ENCODE results near the gene CELF3. TPM values are rescaled to one million over a fixed set of nuclear protein-coding genes. Genes with fewer than 3 reads are reported as not detected.
"Not testable (repeated sequence)": the region's sequence is repeated elsewhere in the genome, so short reads cannot be mapped to it uniquely, and the experiment has no call there.

CELF3 gene
- polyA plus RNA-seq, 1 donor from 2014 or later, result 89.0 TPM

DNA sequence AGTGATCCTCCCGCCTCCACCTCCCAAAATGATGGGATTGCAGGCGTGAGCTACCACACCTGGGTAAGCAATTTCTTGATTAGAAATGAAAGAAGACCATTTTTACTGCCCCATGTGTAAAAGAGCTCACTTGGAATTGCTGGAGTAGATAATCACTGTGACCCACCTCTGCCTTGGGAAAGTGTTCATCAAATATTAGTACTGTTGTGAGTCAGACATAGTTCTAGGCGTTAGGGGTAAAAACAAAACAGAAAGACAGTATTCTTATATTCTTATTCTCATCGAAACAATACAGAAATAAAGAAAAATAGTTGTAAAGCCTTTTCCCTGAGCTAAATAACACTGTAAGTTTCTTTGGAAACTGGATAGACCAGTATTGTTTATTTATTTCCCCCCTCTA lies 36.2 kb downstream of the CELF3 start:
- Histone ChIP-seq H4K20me1 (ENCODE audit: insufficient read depth) (no peaks in the 10 kb centered on the region), H2AFZ (ENCODE audit: low read depth, low read length) (no peak overlapping the region), H3K9ac (ENCODE audit: low read length) (no peak overlapping the region), H3K9me2 (ENCODE audit: insufficient read depth, low read length) (no peaks in the 10 kb centered on the region), H3K4me3 (ENCODE audit: low read length) (no peak overlapping the region), H3K27me3 (ENCODE audit: insufficient read depth, low read depth, low read length) (no peaks in the 10 kb centered on the region), H3K79me2 (replicated peaks; ENCODE audit: insufficient read depth, low read length) (no peaks in the 10 kb centered on the region), H3K9me3 (ENCODE audit: low read length) (no peaks in the 10 kb centered on the region), H3K27ac (ENCODE audit: low read length) (no peak overlapping the region), H3K4me2 (ENCODE audit: low read length) (no peak overlapping the region), H3F3A (ENCODE audit: insufficient read depth, low read length, poor library complexity, severe bottlenecking) (no peaks in the 10 kb centered on the region), H3K36me3 (ENCODE audit: insufficient read depth, low read length) (no peaks in the 10 kb centered on the region)
- no peak for TF ChIP-seq EP300 (conservative IDR thresholded peaks at IDR 0.05; ENCODE audit: poor library complexity, severe bottlenecking)
- TF ChIP-seq, protein P1, sequence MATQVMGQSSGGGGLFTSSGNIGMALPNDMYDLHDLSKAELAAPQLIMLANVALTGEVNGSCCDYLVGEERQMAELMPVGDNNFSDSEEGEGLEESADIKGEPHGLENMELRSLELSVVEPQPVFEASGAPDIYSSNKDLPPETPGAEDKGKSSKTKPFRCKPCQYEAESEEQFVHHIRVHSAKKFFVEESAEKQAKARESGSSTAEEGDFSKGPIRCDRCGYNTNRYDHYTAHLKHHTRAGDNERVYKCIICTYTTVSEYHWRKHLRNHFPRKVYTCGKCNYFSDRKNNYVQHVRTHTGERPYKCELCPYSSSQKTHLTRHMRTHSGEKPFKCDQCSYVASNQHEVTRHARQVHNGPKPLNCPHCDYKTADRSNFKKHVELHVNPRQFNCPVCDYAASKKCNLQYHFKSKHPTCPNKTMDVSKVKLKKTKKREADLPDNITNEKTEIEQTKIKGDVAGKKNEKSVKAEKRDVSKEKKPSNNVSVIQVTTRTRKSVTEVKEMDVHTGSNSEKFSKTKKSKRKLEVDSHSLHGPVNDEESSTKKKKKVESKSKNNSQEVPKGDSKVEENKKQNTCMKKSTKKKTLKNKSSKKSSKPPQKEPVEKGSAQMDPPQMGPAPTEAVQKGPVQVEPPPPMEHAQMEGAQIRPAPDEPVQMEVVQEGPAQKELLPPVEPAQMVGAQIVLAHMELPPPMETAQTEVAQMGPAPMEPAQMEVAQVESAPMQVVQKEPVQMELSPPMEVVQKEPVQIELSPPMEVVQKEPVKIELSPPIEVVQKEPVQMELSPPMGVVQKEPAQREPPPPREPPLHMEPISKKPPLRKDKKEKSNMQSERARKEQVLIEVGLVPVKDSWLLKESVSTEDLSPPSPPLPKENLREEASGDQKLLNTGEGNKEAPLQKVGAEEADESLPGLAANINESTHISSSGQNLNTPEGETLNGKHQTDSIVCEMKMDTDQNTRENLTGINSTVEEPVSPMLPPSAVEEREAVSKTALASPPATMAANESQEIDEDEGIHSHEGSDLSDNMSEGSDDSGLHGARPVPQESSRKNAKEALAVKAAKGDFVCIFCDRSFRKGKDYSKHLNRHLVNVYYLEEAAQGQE (IDR thresholded peaks at IDR 0.05; ENCODE audit: borderline replicate concordance), result no peak
- no peak for TF ChIP-seq RAD21 (conservative IDR thresholded peaks at IDR 0.05)
- no peak for TF ChIP-seq SMC3 (conservative IDR thresholded peaks at IDR 0.05; ENCODE audit: poor library complexity)
- TF ChIP-seq MXI1 (conservative IDR thresholded peaks at IDR 0.05; ENCODE audit: poor library complexity, severe bottlenecking), result no peak
- no peak for TF ChIP-seq EZH2 (IDR thresholded peaks at IDR 0.05; ENCODE audit: borderline replicate concordance, insufficient read depth, low read length, poor library complexity, severe bottlenecking)
- TF ChIP-seq TAF1 (IDR thresholded peaks at IDR 0.05; ENCODE audit: low read depth), result no peak
- TF ChIP-seq, protein P2, sequence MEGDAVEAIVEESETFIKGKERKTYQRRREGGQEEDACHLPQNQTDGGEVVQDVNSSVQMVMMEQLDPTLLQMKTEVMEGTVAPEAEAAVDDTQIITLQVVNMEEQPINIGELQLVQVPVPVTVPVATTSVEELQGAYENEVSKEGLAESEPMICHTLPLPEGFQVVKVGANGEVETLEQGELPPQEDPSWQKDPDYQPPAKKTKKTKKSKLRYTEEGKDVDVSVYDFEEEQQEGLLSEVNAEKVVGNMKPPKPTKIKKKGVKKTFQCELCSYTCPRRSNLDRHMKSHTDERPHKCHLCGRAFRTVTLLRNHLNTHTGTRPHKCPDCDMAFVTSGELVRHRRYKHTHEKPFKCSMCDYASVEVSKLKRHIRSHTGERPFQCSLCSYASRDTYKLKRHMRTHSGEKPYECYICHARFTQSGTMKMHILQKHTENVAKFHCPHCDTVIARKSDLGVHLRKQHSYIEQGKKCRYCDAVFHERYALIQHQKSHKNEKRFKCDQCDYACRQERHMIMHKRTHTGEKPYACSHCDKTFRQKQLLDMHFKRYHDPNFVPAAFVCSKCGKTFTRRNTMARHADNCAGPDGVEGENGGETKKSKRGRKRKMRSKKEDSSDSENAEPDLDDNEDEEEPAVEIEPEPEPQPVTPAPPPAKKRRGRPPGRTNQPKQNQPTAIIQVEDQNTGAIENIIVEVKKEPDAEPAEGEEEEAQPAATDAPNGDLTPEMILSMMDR (IDR thresholded peaks at IDR 0.05; ENCODE audit: poor library complexity, severe bottlenecking), result no peak
- no peak for TF ChIP-seq POLR2AphosphoS5 (IDR thresholded peaks at IDR 0.05)

DNA sequence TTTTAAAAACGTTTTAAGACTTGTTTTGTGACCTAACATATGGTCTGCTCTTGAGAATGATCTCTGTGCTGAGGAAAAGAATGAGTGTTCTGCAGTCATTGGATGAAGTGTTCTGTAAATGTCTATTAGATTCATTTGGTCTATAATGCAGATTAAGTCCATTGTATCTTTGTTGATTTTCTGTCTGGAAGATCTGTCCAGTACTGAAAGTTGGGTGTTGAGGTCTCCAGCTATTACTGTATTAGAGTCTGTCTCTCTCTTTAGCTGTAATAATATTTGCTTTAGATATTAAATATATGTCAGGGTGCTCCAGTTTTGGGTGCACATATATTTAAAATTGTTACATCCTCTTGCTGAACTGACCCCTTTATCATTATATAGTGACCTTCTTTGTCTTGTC lies 43.2 kb downstream of the CELF3 start:
- TF ChIP-seq MXI1 (conservative IDR thresholded peaks at IDR 0.05; ENCODE audit: poor library complexity, severe bottlenecking) (no peak), POLR2AphosphoS5 (IDR thresholded peaks at IDR 0.05) (no peak), EP300 (conservative IDR thresholded peaks at IDR 0.05; ENCODE audit: poor library complexity, severe bottlenecking) (no peak), EZH2 (IDR thresholded peaks at IDR 0.05; ENCODE audit: borderline replicate concordance, insufficient read depth, low read length, poor library complexity, severe bottlenecking) (no peak)
- TF ChIP-seq, protein P1 (IDR thresholded peaks at IDR 0.05; ENCODE audit: borderline replicate concordance), result no peak
- Histone ChIP-seq H3K27ac (ENCODE audit: low read length) (no peak overlapping the region), H3K27me3 (ENCODE audit: insufficient read depth, low read depth, low read length) (no peaks in the 10 kb centered on the region), H3K4me3 (ENCODE audit: low read length) (no peak overlapping the region), H3K4me2 (ENCODE audit: low read length) (no peak overlapping the region), H3K79me2 (replicated peaks; ENCODE audit: insufficient read depth, low read length) (peaks cover 11% of the 10 kb centered on the region), H3K9me3 (ENCODE audit: low read length) (no peaks in the 10 kb centered on the region), H3K9me2 (ENCODE audit: insufficient read depth, low read length) (no peaks in the 10 kb centered on the region), H3K9ac (ENCODE audit: low read length) (no peak overlapping the region), H4K20me1 (ENCODE audit: insufficient read depth) (no peaks in the 10 kb centered on the region), H2AFZ (ENCODE audit: low read depth, low read length) (no peak overlapping the region), H3K36me3 (ENCODE audit: insufficient read depth, low read length) (peaks cover 14% of the 10 kb centered on the region), H3F3A (ENCODE audit: insufficient read depth, low read length, poor library complexity, severe bottlenecking) (no peaks in the 10 kb centered on the region)

DNA sequence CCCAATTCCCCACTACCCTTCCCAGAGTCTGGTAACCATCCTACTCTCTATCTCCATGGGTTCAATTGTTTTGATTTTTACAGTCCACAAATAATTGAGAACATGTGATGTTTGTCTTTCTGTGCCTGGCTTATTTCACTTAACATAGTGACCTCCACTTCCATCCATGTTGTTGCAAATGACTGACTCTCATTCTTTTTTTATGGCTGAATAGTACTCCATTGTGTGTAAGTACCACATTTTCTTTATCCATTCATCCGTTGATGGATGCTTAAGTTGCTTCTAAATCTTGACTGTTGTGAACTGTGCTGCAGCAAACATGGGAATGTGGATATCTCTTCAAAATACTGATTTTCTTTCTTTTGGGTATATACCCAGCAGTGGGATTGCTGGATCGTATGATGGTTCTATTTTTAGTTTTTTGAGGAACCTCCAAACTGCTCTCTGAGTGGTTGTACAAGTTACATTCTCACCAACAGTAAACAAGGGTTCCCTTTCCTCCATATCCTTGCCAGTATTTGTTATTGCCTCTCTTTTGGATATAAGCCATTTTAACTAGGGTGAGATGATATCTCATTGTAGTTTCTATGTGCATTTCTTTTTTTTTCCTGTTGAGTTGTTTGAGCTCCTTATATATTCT lies 46.4 kb downstream of the CELF3 start:
- not testable (repeated sequence) for H3K9ac ChIP-seq (ENCODE audit: low read length); H3K4me2 ChIP-seq (ENCODE audit: low read length); H3F3A ChIP-seq (ENCODE audit: insufficient read depth, low read length, poor library complexity, severe bottlenecking); H3K9me2 ChIP-seq (ENCODE audit: insufficient read depth, low read length); H3K9me3 ChIP-seq (ENCODE audit: low read length); H3K4me3 ChIP-seq (ENCODE audit: low read length); H4K20me1 ChIP-seq (ENCODE audit: insufficient read depth); H3K27me3 ChIP-seq (ENCODE audit: insufficient read depth, low read depth, low read length); H2AFZ ChIP-seq (ENCODE audit: low read depth, low read length); H3K27ac ChIP-seq (ENCODE audit: low read length)
- Histone ChIP-seq H3K36me3 (ENCODE audit: insufficient read depth, low read length) (peaks cover 19% of the 10 kb centered on the region), H3K79me2 (replicated peaks; ENCODE audit: insufficient read depth, low read length) (peaks cover 11% of the 10 kb centered on the region)
